H9 (cell line): ENCODE results near the gene RNF13. TPM values are rescaled to one million over a fixed set of nuclear protein-coding genes. Genes with fewer than 3 reads are reported as not detected.

Experiments
- DNase-seq: peaks from one replicate; pipeline ENCODE4 v3.0.0-alpha.2; 2017
- H2AFZ ChIP-seq: one replicate; pipeline ENCODE4 v1.6.1; 2013; ENCODE audit warnings: mild to moderate bottlenecking, low read length, control low read depth, moderate library complexity
- H2AK5ac ChIP-seq: 2 replicates; pipeline ENCODE4 v1.6.1; 2013; ENCODE audit warnings: low read length, control low read depth, mixed read lengths; ENCODE audit not compliant: insufficient read length
- H2BK120ac ChIP-seq: one replicate; pipeline ENCODE4 v1.6.1; 2013; ENCODE audit warnings: low read depth, mild to moderate bottlenecking, low read length, control low read depth, inconsistent platforms; ENCODE audit not compliant: poor library complexity, severe bottlenecking
- H2BK12ac ChIP-seq: 2 replicates; pipeline ENCODE4 v1.6.1; 2013; ENCODE audit warnings: low read length, control low read depth, mixed read lengths, low read depth; ENCODE audit not compliant: insufficient read length
- H2BK15ac ChIP-seq: 2 replicates; pipeline ENCODE4 v1.6.1; 2013; ENCODE audit warnings: low read depth, low read length, control low read depth
- H2BK20ac ChIP-seq: one replicate; pipeline ENCODE4 v1.6.1; 2013; ENCODE audit warnings: low read depth, mild to moderate bottlenecking, low read length, control low read depth, inconsistent platforms; ENCODE audit not compliant: poor library complexity, severe bottlenecking
- H2BK5ac ChIP-seq: 2 replicates; pipeline ENCODE4 v1.6.1; 2013; ENCODE audit warnings: low read length, control low read depth, mixed read lengths; ENCODE audit not compliant: insufficient read length
- H3K14ac ChIP-seq: 2 replicates; pipeline ENCODE4 v1.6.1; 2013; ENCODE audit warnings: low read length, control low read depth; ENCODE audit not compliant: insufficient read depth
- H3K18ac ChIP-seq: 2 replicates; pipeline ENCODE4 v1.6.1; 2013; ENCODE audit warnings: low read depth, mild to moderate bottlenecking, mixed read lengths, low read length, control low read depth; ENCODE audit not compliant: insufficient read length
- H3K23ac ChIP-seq: 2 replicates; pipeline ENCODE4 v1.6.1; 2013; ENCODE audit warnings: low read length, control low read depth, mixed read lengths, low read depth; ENCODE audit not compliant: insufficient read length
- H3K23me2 ChIP-seq: 2 replicates; pipeline ENCODE4 v1.6.1; 2013; ENCODE audit warnings: low read depth, mild to moderate bottlenecking, mixed read lengths, low read length, control low read depth; ENCODE audit not compliant: insufficient read length, poor library complexity, severe bottlenecking
- H3K27ac ChIP-seq: 2 replicates; pipeline ENCODE4 v1.5.1; 2013; ENCODE audit warnings: low read length, control low read depth, mixed read lengths, low read depth; ENCODE audit not compliant: insufficient read length
- H3K27me3 ChIP-seq: 2 replicates; pipeline ENCODE4 v1.6.1; 2013; ENCODE audit warnings: low read length, control low read depth, inconsistent platforms; ENCODE audit not compliant: insufficient read depth
- H3K4ac ChIP-seq: 2 replicates; pipeline ENCODE4 v1.6.1; 2013; ENCODE audit warnings: low read depth, mild to moderate bottlenecking, control low read depth, inconsistent platforms, low read length, moderate library complexity
- H3K4me1 ChIP-seq: 2 replicates; pipeline ENCODE4 v1.6.1; 2013; ENCODE audit warnings: low read length, control low read depth, inconsistent platforms; ENCODE audit not compliant: insufficient read depth
- H3K4me2 ChIP-seq: 2 replicates; pipeline ENCODE4 v1.6.1; 2013; ENCODE audit warnings: low read length, control low read depth, mixed read lengths; ENCODE audit not compliant: insufficient read length, insufficient read depth
- H3K56ac ChIP-seq: 2 replicates; pipeline ENCODE4 v1.6.1; 2013; ENCODE audit warnings: low read depth, mild to moderate bottlenecking, mixed read lengths, low read length, control low read depth; ENCODE audit not compliant: insufficient read length
- H3K79me1 ChIP-seq: 2 replicates; pipeline ENCODE4 v1.6.1; 2013; ENCODE audit warnings: low read depth, mild to moderate bottlenecking, moderate library complexity, low read length, control low read depth, inconsistent platforms; ENCODE audit not compliant: insufficient read depth, poor library complexity, severe bottlenecking
- H3K79me2 ChIP-seq: 2 replicates; pipeline ENCODE4 v1.6.1; 2013; ENCODE audit warnings: low read length, control low read depth, inconsistent platforms; ENCODE audit not compliant: insufficient read depth
- H3K9ac ChIP-seq: 2 replicates; pipeline ENCODE4 v1.6.1; 2013; ENCODE audit warnings: low read length, control low read depth, mixed read lengths; ENCODE audit not compliant: insufficient read length; ENCODE audit errors: extremely low read depth
- H3K9me3 ChIP-seq: one replicate; pipeline ENCODE4 v1.6.1; 2013; ENCODE audit warnings: low read depth, low read length, inconsistent platforms; ENCODE audit not compliant: control insufficient read depth
- H3T11ph ChIP-seq: one replicate; pipeline ENCODE4 v1.6.1; 2013; ENCODE audit warnings: mild to moderate bottlenecking, low read length, control low read depth, inconsistent platforms
- H4K20me1 ChIP-seq: one replicate; pipeline ENCODE4 v1.6.1; 2013; ENCODE audit not compliant: control insufficient read depth, insufficient read length, insufficient read depth
- H4K5ac ChIP-seq: 2 replicates; pipeline ENCODE4 v1.6.1; 2013; ENCODE audit warnings: low read depth, mild to moderate bottlenecking, mixed read lengths, low read length, control low read depth; ENCODE audit not compliant: insufficient read length
- H4K8ac ChIP-seq: replicated peaks from 2 replicates; pipeline ENCODE4 v1.6.1; 2013; ENCODE audit warnings: low read length, control low read depth, mixed read lengths, low read depth; ENCODE audit not compliant: insufficient read length
- H4K91ac ChIP-seq: 2 replicates; pipeline ENCODE4 v1.6.1; 2013; ENCODE audit warnings: low read depth, mild to moderate bottlenecking, moderate library complexity, mixed read lengths, low read length, control low read depth; ENCODE audit not compliant: insufficient read length
- H3K27ac Mint-ChIP-seq, 3 experiments: 2 replicates in 2 of 3; 3 replicates in 1 of 3; pipeline ENCODE4 v1.8.0; 2020 to 2021; ENCODE audit warnings: mixed read lengths in 3 of 3, mild to moderate bottlenecking in 1 of 3, moderate library complexity in 1 of 3
- H3K27me3 Mint-ChIP-seq: 2 replicates; pipeline ENCODE4 v1.8.0; 2021; ENCODE audit warnings: low read depth, mild to moderate bottlenecking, moderate library complexity, mixed read lengths
- H3K36me3 Mint-ChIP-seq, 3 experiments: 2 replicates in 2 of 3; 3 replicates in 1 of 3; pipeline ENCODE4 v1.8.0; 2020 to 2021; ENCODE audit warnings: low read depth in 3 of 3, mixed read lengths in 3 of 3; ENCODE audit not compliant: insufficient read depth in 1 of 3
- H3K4me1 Mint-ChIP-seq, 2 experiments: 2 replicates each; pipeline ENCODE4 v1.8.0; 2020; ENCODE audit warnings: mixed read lengths in 2 of 2
- H3K4me3 Mint-ChIP-seq, 2 experiments: 2 replicates in 1 of 2; 3 replicates in 1 of 2; pipeline ENCODE4 v1.8.0; 2020 to 2021; ENCODE audit warnings: mild to moderate bottlenecking in 2 of 2, mixed read lengths in 2 of 2, moderate library complexity in 1 of 2
- H3K9me3 Mint-ChIP-seq, 2 experiments: 2 replicates in 1 of 2; 3 replicates in 1 of 2; pipeline ENCODE4 v1.8.0; 2020; ENCODE audit warnings: mild to moderate bottlenecking in 2 of 2, mixed read lengths in 2 of 2, moderate library complexity in 1 of 2
- CTCF ChIP-seq: fragments of 200-600 bp; sonication (generic); conservative IDR thresholded peaks from 3 replicates; pipeline ENCODE4 v1.8.0; 2021; ENCODE audit warnings: antibody characterized with exemption, mild to moderate bottlenecking
- WGBS: extraction: QIAGEN DNeasy Blood & Tissue Kit; methylation state at CpG from one replicate; pipeline ENCODE4 v1.1.7; 2013; ENCODE audit warnings: missing lambda C conversion rate, low lambda C conversion rate, mixed read lengths; ENCODE audit not compliant: insufficient read length; ENCODE audit errors: extremely low coverage; 5-methylcytosine and 5-hydroxymethylcytosine counted together
- total RNA-seq: library from RNA; stranded (reverse); gene quantifications from 2 replicates; pipeline ENCODE4 v1.2.1, GENCODE V29; 2021

Gene RNF13
- total RNA-seq, 1 experiment from 2014 or later = 23.4 TPM

- no peak overlapping the region for H2BK20ac ChIP-seq
- no peak overlapping the region for H2BK15ac ChIP-seq
- TF ChIP-seq CTCF = peak; percentile 48
- no peak overlapping the region for H3K56ac ChIP-seq
- H3K4me2 ChIP-seq = no peak overlapping the region
- no peak overlapping the region for H2AK5ac ChIP-seq
- Mint-ChIP-seq H3K4me1 (peaks cover 21 to 22% of the 10 kb centered on the region in 2 experiments), H3K36me3 (peaks cover 6 to 18% (median 11%) of the 10 kb centered on the region in 3 experiments; a peak in 6 of 7 replicates), H3K27ac (peak overlapping the region in 1 of 3 experiments; percentile 41; a peak in 2 of 7 replicates), H3K9me3 (peaks cover 16 to 18% of the 10 kb centered on the region in 2 experiments), H3K27me3 (no peaks in the 10 kb centered on the region; the same call in 1 of the 2 replicates), H3K4me3 (no peak overlapping the region; a peak in 1 of 5 replicates)
- H2BK5ac ChIP-seq = no peak overlapping the region
- H4K20me1 ChIP-seq = no peaks in the 10 kb centered on the region
- H3K14ac ChIP-seq = no peak overlapping the region
- H3K27me3 ChIP-seq = no peaks in the 10 kb centered on the region
- no peak overlapping the region for H2BK12ac ChIP-seq
- no peak overlapping the region for H4K8ac ChIP-seq
- no peak overlapping the region for H3T11ph ChIP-seq
- no peak overlapping the region for H2BK120ac ChIP-seq
- no peak overlapping the region for H4K5ac ChIP-seq
- H3K4me1 ChIP-seq = no peaks in the 10 kb centered on the region; the same call in 1 of the 2 replicates
- H3K79me2 ChIP-seq = no peaks in the 10 kb centered on the region
- no peaks in the 10 kb centered on the region for H3K79me1 ChIP-seq
- H3K27ac ChIP-seq = no peak overlapping the region
- no peaks in the 10 kb centered on the region for H3K9me3 ChIP-seq
- DNase-seq = peak; percentile 74
- no peak overlapping the region for H4K91ac ChIP-seq
- no peak overlapping the region for H3K18ac ChIP-seq
- H3K9ac ChIP-seq = no peak overlapping the region
- no peak overlapping the region for H2AFZ ChIP-seq
- no peaks in the 10 kb centered on the region for H3K23me2 ChIP-seq
- no peak overlapping the region for H3K4ac ChIP-seq
- H3K23ac ChIP-seq = no peak overlapping the region
- WGBS = no CpG with 5 or more reads among the region's 4 CpGs
Measured at GRCh38 chr3:149992416-149993058, 179.5 kb downstream of the RNF13 start.
